NT2/D1 (cell line): Measurements from ENCODE around the gene RHOF.

ENCODE experiments used
- SUZ12 ChIP-seq: IDR thresholded peaks from 2 replicates; pipeline ENCODE4 v1.6.1; 2011; ENCODE audit not compliant: insufficient read length, insufficient read depth; ENCODE audit errors: extremely low read depth
- YY1 ChIP-seq: IDR thresholded peaks from 2 replicates; pipeline ENCODE4 v1.6.1; 2011; ENCODE audit not compliant: insufficient read length, insufficient read depth
- ZNF274 ChIP-seq: IDR thresholded peaks from 2 replicates; pipeline ENCODE4 v1.6.1; 2011; ENCODE audit warnings: mild to moderate bottlenecking, low read depth, low read length

GRCh38 chr12:121755591-121755990 lies 37.9 kb downstream of the RHOF start:
- TF ChIP-seq YY1 (no peak), ZNF274 (no peak), SUZ12 (no peak)
